SH-SY5Y (cell line): ENCODE results near the gene SGCD.

Experiments used
- GATA2 ChIP-seq: IDR thresholded peaks from 2 replicates; pipeline ENCODE4 v1.6.1; 2011; ENCODE audit warnings: mild to moderate bottlenecking, low read depth, low read length
- GATA3 ChIP-seq: IDR thresholded peaks from 2 replicates; pipeline ENCODE4 v1.6.1; 2011; ENCODE audit warnings: low read depth, mild to moderate bottlenecking, low read length, moderate library complexity

- TF ChIP-seq GATA2 = no peak
- TF ChIP-seq GATA3 = no peak
These were observed 53.9 kb downstream of the SGCD start for GRCh38 chr5:156380848-156381247.
